Suppressor macrophage treated with lipopolysaccharide for 1 hour (primary cell): ENCODE data around the gene TANGO2.
A peak's percentile ranks its signal among the peaks of the same experiment; 100 is the strongest.

Experiments
- DNase-seq, 3 donors: peaks; one replicate each; pipeline ENCODE4 v3.0.0-alpha.2; 2020 to 2022

Gene TANGO2

DNA sequence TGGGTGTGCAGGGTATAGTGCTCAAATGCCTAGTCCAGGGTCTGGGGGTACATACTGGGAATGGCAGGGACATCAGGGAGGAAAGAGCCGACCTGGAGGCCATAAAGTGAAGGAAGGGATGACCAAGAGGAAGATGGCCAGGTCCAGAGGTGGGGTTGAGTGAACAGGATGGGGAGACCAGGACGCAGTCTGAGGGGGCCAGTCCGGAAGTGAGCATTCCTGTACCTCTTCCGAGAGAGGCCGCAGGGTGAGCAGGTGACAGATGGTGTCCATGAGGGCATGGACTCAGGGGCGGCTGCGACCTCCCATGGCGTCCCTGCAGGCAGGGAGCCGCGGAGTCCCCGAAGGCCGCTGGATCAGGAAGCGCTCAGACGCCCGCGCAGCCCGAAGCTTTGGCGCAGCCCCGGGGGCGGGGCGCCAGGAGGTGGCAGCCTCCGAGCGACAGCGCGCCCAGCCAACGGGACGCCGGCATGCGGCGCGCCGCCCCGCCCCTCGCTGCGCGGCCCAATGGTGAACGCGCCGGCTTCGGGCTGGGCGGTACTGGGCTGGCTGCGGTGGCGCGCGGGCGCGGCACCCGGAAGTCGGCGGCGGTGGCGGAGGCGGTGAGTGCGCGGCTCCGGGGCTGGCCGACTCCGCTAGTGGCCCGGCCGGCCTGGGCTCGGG, at the start of gene TANGO2:
Gene TANGO2, plus strand, starts transcription at position 578 of the 663 bp plus-strand sequence. CDS start 15,689 bp downstream, outside the sequence.
- peak; percentile 97 to 100 (median 99) for DNase-seq

DNA sequence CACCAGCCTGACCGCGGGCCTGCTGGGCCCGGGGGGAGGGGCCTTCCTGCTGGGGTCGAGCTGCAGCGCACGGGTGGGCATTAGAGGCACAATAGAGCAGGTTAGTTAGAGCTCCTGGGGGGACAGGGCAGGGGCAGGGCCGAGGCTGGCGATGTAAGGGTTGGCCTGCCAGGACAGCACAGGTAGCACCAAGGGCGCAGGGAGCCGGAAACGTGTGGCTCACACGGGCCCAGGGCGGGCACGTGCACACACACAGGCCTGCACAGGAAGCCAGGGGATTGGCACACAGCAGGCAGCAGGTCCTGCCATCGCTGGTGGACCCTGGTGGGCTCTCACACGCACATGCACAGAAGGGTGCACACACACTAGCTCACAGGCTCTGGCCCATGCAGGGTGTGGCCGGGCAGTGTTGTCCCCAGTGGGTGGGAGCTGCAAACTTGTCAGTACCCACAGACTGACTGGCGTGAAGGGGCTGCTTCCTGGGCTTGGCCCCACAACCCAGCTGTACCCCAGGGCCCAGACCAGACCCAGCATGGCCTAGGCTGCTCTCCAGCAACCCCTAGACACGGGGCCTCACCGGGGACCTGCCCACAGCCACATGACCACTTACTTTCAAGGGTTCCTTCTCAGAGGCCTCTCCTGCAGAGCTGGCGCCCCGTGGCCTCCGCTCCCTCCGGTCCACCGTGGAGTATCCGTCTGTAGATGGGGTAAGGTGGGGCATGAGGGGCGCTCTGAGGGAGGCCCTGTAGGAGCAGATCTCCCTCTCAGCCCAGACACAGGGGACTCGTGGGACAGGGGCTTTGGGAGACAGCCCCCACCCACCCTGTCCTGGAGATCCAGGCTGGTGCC, 49.4 kb upstream of the TANGO2 start:
- DNase-seq, result no peak

DNA sequence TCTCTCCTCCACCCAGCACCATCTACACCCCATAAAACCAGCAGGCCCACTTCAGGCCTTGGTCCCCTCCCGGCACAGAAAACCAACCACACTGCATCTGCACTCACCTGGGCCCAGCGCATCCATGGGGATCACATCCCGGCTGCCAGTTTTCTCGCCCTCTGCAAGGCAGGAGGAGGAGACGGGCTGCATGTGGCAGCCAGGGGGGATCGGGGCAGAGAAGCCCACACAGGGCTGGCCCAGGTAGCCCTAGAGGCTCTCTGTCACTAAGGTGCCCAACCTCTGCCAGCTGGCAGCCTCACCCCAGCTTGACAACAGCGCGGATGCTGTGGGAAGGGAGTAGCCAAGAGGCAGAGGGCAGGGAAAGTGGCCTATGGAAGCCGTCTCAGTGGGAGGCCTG, 48.7 kb upstream of the TANGO2 start:
- DNase-seq, result no peak

- no peak for DNase-seq
These were observed 48.0 kb upstream of the TANGO2 start for GRCh38 chr22:19972652-19973550.

GRCh38 chr22:19973551-19974267, 47.2 kb upstream of the TANGO2 start:
- DNase-seq, result no peak

DNA sequence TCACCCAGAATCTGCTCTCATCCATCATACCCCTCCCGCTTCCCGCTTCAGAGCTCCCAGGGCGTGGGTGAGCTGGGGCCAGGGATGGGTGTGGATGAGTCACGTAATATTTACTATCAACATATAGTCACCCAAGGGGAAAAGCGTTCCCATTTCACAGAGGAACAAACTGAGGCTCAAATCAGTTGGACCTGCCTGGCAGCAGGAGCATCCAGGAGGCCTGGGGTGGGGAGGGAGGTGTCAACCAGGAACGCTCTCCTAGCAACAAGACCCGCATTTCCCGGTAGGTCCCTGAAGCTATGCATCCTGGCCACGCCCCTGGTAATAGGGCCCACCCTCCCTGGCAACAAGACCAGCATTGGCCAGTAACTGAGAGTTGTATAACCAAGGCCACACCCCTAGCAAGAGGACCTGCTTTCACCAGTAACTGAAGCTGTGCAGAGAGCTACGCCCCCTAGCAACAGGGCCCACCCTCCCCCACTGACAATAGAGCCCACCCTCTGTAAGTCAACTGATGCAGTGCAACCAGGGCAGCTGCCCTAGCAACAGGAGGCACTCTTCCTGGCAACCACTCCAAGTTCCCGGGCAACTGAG, 46.5 kb upstream of the TANGO2 start:
- peak; percentile 14 to 28 (median 27) for DNase-seq

- no peak for DNase-seq
These were observed 45.8 kb upstream of the TANGO2 start for GRCh38 chr22:19974935-19975706.

- DNase-seq, result no peak
These were observed 45.2 kb upstream of the TANGO2 start for GRCh38 chr22:19975707-19976035.

DNA sequence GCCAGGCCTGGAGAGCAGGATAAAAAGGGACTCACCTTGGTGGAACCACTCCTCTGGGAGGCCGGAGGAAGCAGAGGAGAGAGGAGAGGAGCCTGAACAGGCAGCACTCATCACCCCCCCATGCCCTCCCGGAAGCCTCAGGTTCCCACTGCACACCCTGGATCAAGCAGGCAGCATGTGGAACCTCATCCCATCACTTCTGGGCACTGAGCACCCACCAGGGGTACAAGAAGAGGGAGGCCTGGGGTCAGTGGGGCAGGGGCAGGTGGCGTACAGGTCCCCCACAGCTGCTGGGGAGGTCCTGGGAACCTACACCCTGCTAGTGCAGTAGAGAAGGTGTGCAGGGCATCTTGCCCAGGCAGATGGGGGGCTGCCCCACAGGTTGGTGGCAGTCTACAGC, 44.2 kb upstream of the TANGO2 start:
- DNase-seq, result no peak

- no peak for DNase-seq
These were observed 43.3 kb upstream of the TANGO2 start for GRCh38 chr22:19977296-19978243.

DNA sequence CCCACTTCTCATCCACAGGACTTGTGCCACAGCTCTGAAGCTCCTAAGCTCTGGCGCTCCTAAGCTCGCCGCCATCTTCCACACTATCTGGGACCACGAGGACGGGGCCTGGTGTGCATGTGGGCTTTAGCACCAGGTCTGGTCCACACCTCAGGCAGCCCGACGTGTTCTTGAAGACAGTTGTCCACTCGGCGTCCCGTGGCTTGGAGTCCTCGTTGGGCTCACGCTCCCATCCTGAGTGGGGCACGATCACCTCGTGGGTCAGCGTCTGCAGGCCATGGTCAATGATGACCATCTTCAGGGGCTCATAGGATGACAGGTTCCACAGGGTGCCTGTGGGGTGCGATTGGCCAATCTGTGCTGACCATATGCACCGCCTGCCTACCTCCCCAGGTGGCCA, 42.2 kb upstream of the TANGO2 start:
- no peak for DNase-seq

DNA sequence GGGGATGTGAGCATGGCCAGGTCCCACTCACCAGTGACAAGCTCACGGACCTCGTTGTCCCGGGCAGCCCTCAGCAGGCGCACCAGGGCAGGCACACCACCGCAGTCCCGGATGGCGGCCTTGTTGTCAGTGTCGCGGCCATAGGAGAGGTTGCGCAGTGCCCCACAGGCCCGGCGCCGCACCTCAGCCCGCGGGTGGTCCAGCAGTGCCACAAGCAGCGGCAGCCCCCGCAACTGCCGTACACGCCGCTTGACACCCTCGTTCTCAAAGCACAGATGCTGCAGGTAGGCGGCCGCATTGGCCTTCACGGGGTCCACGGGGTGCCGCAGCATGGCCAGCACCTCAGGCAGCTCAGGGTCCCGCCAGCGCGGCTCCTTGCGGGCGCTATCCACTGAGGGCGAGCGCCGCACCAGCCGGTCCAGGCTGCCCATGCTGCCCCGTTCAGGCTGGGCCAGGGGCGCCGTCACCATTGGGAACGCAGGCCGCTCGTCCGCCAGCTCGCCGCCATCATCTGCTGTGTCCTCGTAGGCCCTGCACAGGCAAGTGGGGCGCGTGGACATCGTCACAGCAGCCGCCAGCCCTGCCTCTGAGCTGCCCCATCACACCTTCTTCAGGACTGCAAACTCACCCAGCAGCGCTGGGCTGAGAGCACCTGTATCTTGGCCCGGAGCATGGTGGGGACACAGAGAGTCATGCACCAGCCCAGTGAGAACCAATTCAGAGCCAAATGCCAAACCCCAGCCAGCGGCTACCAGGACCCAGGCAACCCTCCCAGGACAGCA, 41.0 kb upstream of the TANGO2 start:
- DNase-seq, result no peak

- DNase-seq, result no peak
These were observed 40.1 kb upstream of the TANGO2 start for GRCh38 chr22:19980766-19981165.

DNA sequence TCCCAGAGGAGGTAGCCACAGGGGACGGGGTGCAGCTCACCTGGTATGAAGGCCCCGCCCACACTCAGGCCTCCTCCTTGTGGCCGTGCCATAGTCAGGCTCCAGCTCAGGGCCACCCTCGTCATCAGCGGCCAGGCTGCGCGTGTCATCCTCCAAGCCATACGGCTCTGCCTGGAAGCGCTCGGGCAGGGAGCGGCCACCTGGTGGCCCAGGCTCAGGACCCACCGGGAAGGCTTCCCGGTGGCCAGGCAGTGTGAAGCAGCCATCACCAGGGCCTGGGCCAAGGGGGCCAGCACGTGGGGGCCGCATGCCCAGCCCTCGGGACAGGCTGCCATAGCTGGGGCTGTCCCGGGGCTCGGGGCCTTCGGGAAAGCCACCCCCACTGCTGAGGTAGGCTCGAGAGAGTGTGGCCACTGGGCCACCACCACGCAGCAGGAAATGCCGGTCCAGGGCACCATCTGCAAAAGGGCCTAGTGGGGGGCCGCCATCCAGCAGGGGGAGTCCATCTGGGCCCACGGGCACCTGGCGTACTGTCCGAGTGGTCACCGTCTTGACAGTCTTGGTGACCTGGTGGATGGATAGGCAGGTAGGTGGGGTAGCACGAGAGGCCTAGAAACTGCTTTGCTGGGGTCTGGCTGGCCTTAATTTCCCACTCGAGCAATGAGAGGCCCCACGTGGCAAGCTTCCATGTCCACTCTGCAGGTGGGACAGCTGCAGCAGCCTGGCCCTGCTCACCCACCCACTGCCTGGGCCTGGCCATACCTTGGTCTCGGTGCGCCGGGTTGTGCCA, 39.5 kb upstream of the TANGO2 start:
- DNase-seq, result no peak

GRCh38 chr22:19981961-19982920, 38.7 kb upstream of the TANGO2 start:
- DNase-seq, result no peak

GRCh38 chr22:19982991-19983578, 37.8 kb upstream of the TANGO2 start:
- DNase-seq, result no peak

DNA sequence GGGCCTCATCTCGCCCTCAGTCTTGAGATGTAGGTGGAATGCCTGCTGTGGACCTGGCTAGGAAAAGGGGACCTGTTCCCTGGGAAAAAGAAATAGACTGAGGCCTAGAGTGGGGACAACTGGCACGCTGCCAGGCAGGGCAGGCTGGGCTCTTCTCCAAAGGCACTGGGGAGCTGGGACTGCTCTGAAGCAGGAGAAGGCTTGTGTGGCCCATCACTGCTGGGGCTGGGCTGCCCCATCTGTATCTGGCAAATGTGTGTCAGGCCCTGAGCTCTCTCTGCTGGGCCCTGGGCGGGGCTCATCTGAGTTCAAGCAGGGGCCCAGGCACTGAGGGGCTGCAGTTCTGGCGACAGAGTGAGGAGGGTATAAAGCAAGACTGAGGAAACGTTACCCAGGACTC, 37.2 kb upstream of the TANGO2 start:
- DNase-seq, result no peak
